ENCODE results near the gene HDGFL2. TPM values are rescaled to one million over a fixed set of nuclear protein-coding genes. Genes with fewer than 3 reads are reported as not detected.

HDGFL2 gene
- total RNA-seq, 1 donor from 2014 or later, result 35.0 TPM

DNA sequence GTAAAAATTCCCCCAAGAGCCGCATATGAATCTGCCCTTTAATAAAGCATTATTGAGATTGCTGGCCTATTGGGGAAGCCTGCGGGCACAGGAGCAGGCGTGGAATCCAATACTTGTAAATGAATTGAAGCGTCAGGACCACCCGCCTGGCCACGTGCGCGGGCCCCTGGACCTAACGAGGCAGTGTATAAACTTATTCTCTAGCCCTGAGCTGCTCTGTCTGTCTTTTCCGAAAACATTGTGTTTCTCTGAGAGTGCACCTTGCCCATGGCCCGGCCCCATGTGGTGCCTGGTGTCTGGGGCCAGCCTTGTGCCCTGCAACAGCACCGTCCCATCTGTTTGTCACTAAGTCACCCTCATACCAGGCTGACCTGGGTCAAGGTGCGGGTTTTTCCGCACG is 28.9 kb upstream of the HDGFL2 start:
- no peak overlapping the region for H3K4me3 ChIP-seq (ENCODE audit: low read depth, low read length)

DNA sequence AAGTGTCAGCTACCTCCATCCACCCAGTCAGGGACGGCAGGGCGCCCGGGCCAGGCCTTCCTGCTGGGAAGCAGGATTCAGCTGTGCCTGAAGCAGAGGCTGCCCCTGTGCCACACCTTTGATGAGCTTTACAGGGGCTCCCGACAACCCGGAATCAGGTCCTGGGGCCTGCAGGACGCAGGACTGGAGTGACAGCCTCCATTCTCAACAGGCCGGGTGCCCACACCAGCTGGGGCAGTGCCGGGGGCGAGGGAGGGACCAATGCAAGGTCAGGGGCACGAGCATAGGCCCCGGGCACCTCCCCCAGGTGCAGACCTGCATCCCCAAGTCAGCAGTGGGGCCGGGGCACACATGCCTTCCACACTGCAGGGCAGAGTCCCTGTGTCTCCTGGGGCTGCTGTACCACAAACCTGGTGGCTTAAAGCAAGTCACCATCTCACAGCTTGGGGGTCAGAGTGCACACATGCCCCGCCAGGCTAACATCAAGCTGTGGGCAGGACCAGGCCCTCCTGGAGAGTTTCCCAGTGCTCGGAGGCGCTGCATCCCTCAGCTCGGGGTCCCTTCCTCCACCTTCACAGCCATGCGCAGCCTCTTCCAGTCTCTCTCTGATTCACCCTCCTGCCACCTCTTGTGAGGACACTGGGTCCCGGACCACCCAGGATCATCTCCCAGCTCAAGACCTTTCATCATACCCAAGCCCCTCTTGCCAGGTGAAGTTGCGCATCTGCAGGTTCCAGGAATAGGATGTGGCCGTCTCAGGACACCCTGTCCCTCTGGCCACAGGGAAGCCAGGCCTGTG is 27.9 kb upstream of the HDGFL2 start:
- H3K4me3 ChIP-seq (ENCODE audit: low read depth, low read length), result no peak overlapping the region
- TF ChIP-seq, protein P1, sequence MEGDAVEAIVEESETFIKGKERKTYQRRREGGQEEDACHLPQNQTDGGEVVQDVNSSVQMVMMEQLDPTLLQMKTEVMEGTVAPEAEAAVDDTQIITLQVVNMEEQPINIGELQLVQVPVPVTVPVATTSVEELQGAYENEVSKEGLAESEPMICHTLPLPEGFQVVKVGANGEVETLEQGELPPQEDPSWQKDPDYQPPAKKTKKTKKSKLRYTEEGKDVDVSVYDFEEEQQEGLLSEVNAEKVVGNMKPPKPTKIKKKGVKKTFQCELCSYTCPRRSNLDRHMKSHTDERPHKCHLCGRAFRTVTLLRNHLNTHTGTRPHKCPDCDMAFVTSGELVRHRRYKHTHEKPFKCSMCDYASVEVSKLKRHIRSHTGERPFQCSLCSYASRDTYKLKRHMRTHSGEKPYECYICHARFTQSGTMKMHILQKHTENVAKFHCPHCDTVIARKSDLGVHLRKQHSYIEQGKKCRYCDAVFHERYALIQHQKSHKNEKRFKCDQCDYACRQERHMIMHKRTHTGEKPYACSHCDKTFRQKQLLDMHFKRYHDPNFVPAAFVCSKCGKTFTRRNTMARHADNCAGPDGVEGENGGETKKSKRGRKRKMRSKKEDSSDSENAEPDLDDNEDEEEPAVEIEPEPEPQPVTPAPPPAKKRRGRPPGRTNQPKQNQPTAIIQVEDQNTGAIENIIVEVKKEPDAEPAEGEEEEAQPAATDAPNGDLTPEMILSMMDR (IDR thresholded peaks at IDR 0.05; ENCODE audit: insufficient read depth, low read length, severe bottlenecking), result no peak
- no peak for FAIRE-seq
- H3K36me3 ChIP-seq (ENCODE audit: control insufficient read depth, insufficient read depth, low read length), result peaks cover 26% of the 10 kb centered on the region
- no peaks in the 10 kb centered on the region for H3K27me3 ChIP-seq (ENCODE audit: control insufficient read depth, insufficient read depth, low read length)
- DNase-seq (ENCODE audit: low read depth), result no peak

More for the DNA sequence above, 28.9 kb upstream of the HDGFL2 start:
- no peak for DNase-seq (ENCODE audit: low read depth)
- FAIRE-seq, result no peak
- Histone ChIP-seq H3K36me3 (ENCODE audit: control insufficient read depth, insufficient read depth, low read length) (peaks cover 19% of the 10 kb centered on the region), H3K27me3 (ENCODE audit: control insufficient read depth, insufficient read depth, low read length) (no peaks in the 10 kb centered on the region)
- TF ChIP-seq, protein P1 (IDR thresholded peaks at IDR 0.05; ENCODE audit: insufficient read depth, low read length, severe bottlenecking), result no peak

DNA sequence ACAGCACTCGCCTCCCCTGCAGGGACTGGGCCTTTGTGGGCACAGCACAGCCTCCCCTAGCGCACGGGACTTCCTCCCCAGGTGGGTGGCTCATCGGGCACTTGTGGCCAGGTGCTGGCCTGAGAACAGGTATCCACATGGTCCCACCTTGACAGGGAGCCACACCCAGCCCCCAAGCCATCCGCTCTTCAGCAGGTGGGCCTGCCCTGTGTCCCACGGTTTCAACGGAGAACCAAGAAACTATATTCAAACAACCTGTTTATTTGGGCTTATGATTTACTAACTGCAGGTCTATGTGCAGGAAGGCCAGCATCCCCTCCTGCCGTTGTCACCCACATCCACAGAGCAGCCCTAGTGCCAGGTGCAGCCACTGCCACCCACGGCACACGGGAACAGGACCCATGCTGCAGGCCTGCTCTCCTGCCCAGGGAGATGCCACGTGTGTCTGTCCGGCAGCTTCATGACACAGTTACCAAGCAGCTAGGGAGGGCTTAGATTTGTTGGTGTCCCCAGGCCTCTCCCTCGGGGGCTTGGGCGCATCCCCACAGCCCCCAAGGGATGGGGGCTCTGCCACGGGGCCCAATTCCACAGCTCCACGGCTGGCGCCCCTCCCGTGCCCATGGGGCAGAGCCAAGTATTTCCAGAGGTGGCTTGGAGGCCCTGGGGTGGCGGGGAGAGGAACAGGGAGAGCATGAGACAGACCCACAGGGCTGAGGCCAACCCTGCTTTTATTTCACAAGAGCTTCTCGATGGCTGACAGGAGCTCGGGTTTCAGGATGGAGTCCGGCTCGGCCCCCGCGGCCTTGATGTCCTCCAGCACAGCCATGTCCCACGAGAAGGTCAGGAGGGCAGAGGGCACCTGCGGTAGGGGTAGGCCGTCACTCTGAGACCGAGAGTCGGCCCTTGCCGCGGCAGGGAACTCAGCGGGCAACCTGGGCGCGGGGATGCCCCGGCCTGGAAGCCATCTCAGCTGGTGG is 27.0 kb upstream of the HDGFL2 start:
- DNase-seq (ENCODE audit: low read depth) (no peak), FAIRE-seq (no peak)
- TF ChIP-seq, protein P1 (IDR thresholded peaks at IDR 0.05; ENCODE audit: insufficient read depth, low read length, severe bottlenecking), result no peak
- H3K4me3 ChIP-seq (ENCODE audit: low read depth, low read length), result no peak overlapping the region
- no peaks in the 10 kb centered on the region for H3K27me3 ChIP-seq (ENCODE audit: control insufficient read depth, insufficient read depth, low read length)
- H3K36me3 ChIP-seq (ENCODE audit: control insufficient read depth, insufficient read depth, low read length), result peaks cover 31% of the 10 kb centered on the region

DNA sequence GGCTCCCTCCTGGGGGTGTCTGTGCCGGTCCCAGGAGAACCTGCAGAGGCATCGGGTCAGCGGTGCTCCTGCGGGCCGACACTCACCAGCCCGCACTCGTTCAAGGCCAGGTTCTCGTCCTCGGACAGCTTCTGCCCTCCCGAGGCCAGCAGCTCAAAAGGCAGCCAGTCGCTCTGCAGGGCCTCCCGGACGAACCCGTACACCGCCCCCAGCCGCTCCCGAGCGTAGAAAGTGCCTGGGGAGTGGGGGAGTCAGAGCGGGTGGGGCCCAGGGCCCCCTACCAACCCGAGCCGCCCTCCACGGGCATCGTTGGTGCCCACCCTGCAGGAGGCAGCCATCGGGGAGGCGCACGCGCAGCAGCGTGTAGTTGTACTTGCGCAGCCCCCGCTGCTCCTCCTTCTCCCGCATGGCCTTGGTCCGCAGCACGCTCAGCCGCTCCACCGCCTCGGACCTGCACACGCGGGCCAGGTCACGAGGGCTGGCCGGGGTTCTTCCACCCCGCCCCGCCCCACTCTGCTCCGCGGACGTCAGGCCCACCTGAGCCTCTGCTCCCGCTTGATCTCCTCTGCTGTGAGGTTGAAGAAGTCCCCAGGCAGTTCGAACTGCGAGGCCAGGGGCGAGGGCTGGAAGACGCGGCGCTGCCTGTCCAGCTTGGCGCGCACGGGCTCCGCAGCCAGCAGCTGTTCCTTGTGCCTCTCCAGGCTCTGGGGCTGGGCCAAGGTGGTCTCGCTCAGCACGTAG is 26.0 kb upstream of the HDGFL2 start:
- Histone ChIP-seq H3K27me3 (ENCODE audit: control insufficient read depth, insufficient read depth, low read length) (no peaks in the 10 kb centered on the region), H3K36me3 (ENCODE audit: control insufficient read depth, insufficient read depth, low read length) (peaks cover 32% of the 10 kb centered on the region), H3K4me3 (ENCODE audit: low read depth, low read length) (no peak overlapping the region)
- TF ChIP-seq, protein P1 (IDR thresholded peaks at IDR 0.05; ENCODE audit: insufficient read depth, low read length, severe bottlenecking), result no peak
- FAIRE-seq (no peak), DNase-seq (ENCODE audit: low read depth) (no peak)

DNA sequence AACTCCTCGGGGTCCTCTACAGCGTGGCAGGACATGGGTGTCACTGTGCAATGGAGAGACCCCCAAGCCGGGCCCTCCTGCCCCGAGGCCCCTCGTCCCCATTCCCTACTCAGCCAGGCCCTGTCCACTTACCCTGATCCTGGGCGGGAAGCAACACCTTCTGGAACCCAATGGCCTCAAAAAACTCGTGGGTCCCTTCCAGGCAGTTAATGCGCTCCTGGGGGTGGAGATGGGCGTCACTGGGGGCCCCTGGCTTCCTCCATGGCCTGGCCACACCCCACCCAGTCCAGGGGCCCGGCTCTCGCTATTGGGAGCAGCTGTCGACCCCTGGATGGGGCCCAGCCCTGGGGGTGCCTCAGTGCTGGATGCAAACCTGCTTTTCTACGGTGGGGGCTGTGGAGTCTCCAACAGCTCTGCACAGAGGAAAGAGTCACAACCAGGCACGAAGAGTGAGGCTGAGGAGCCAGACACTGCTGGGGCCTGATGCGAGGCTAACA is 25.3 kb upstream of the HDGFL2 start:
- no peak for FAIRE-seq
- no peak overlapping the region for H3K4me3 ChIP-seq (ENCODE audit: low read depth, low read length)
- DNase-seq (ENCODE audit: low read depth), result no peak
- TF ChIP-seq, protein P1 (IDR thresholded peaks at IDR 0.05; ENCODE audit: insufficient read depth, low read length, severe bottlenecking), result no peak
- peaks cover 33% of the 10 kb centered on the region for H3K36me3 ChIP-seq (ENCODE audit: control insufficient read depth, insufficient read depth, low read length)
- no peaks in the 10 kb centered on the region for H3K27me3 ChIP-seq (ENCODE audit: control insufficient read depth, insufficient read depth, low read length)
